Caco-2 (cell line): ENCODE data around the gene UBE2I. TPM values are rescaled to one million over a fixed set of nuclear protein-coding genes. Genes with fewer than 3 reads are reported as not detected.
A peak's percentile ranks its signal among the peaks of the same experiment; 100 is the strongest.

Source experiments
- BruUV-seq: library from RNA; stranded (reverse); fragments of 400-500 nt; replicated peaks from 2 replicates; lab custom pipeline; 2021; lab: Mats Ljungman, UMichigan
- CTCF ChIA-PET: fragments of 300-600 bp; sonication (Branson Sonifier 250); formaldehyde crosslinking; loops from one replicate; lab custom pipeline; 2022; ENCODE audit warnings: antibody characterized with exemption; lab: Charles Lee
- POLR2A ChIA-PET: fragments of 300-600 bp; sonication (Branson Sonifier 250); formaldehyde crosslinking; loops from one replicate; lab custom pipeline; 2022; ENCODE audit warnings: antibody characterized with exemption; lab: Charles Lee
- DNase-seq, 2 experiments: peaks; one replicate each; pipeline versions ENCODE4 v3.0.0 to v3.0.0-alpha.2; 2020 to 2022
- H3K27me3 ChIP-seq: replicated peaks from 2 replicates; pipeline ENCODE4 v1.6.0; 2011; ENCODE audit warnings: low read length; ENCODE audit not compliant: control insufficient read depth, insufficient read depth
- H3K36me3 ChIP-seq: 2 replicates; pipeline ENCODE4 v1.5.1; 2011; ENCODE audit warnings: low read length; ENCODE audit not compliant: control insufficient read depth, insufficient read depth
- H3K4me1 ChIP-seq: fragments of 250-450 bp; sonication (Bioruptor Pico); 2 replicates; pipeline ENCODE4 v1.5.1; 2020; ENCODE audit warnings: mild to moderate bottlenecking
- H3K4me3 ChIP-seq: 2 replicates; pipeline ENCODE4 v1.5.1; 2011; ENCODE audit warnings: low read depth, mild to moderate bottlenecking, control low read depth, low read length
- H3K9me3 ChIP-seq: fragments of 250-450 bp; sonication (Bioruptor Pico); 2 replicates; pipeline ENCODE4 v1.5.1; 2020; ENCODE audit warnings: mild to moderate bottlenecking, moderate library complexity
- H3K27ac Mint-ChIP-seq: one replicate; pipeline ENCODE4 v1.8.0; 2022; ENCODE audit warnings: mixed read lengths; ENCODE audit not compliant: unreplicated experiment
- H3K27me3 Mint-ChIP-seq: one replicate; pipeline ENCODE4 v1.8.0; 2022; ENCODE audit warnings: mixed read lengths; ENCODE audit not compliant: insufficient read depth, unreplicated experiment
- H3K36me3 Mint-ChIP-seq: one replicate; pipeline ENCODE4 v1.8.0; 2022; ENCODE audit warnings: mild to moderate bottlenecking, mixed read lengths; ENCODE audit not compliant: insufficient read depth, unreplicated experiment
- H3K4me1 Mint-ChIP-seq: one replicate; pipeline ENCODE4 v1.8.0; 2022; ENCODE audit warnings: low read depth, mixed read lengths; ENCODE audit not compliant: unreplicated experiment
- H3K4me3 Mint-ChIP-seq: one replicate; pipeline ENCODE4 v1.8.0; 2022; ENCODE audit warnings: mild to moderate bottlenecking, moderate library complexity, mixed read lengths; ENCODE audit not compliant: unreplicated experiment
- H3K9me3 Mint-ChIP-seq: one replicate; pipeline ENCODE4 v1.8.0; 2022; ENCODE audit warnings: mixed read lengths; ENCODE audit not compliant: unreplicated experiment
- intact Hi-C: fragments of 100-400 bp; cut with micrococcal nuclease; formaldehyde crosslinking; loops from one replicate; pipeline ENCODE4 v1.10.0; 2022; ENCODE audit not compliant: unreplicated experiment
- total RNA-seq: library from RNA; stranded (reverse); gene quantifications from 2 replicates; pipeline ENCODE4 v1.2.3, GENCODE V29; 2022
- TF ChIP-seq, protein P1 (sequence below), 2 experiments: fragments of 200-600 bp in 1 of 2; IDR thresholded peaks; 1 replicate in 1 of 2; 2 replicates in 1 of 2; pipeline versions ENCODE4 v1.5.1 to v1.8.0; 2011 to 2022; ENCODE audit warnings: antibody characterized with exemption in 1 of 2, control low read depth in 1 of 2, inconsistent platforms in 1 of 2, low read depth in 1 of 2, low read length in 1 of 2, mild to moderate bottlenecking in 1 of 2, moderate library complexity in 1 of 2; ENCODE audit not compliant: insufficient read depth in 1 of 2, severe bottlenecking in 1 of 2, unreplicated experiment in 1 of 2

UBE2I gene
- total RNA-seq, 1 experiment from 2014 or later = 178 TPM

DNA sequence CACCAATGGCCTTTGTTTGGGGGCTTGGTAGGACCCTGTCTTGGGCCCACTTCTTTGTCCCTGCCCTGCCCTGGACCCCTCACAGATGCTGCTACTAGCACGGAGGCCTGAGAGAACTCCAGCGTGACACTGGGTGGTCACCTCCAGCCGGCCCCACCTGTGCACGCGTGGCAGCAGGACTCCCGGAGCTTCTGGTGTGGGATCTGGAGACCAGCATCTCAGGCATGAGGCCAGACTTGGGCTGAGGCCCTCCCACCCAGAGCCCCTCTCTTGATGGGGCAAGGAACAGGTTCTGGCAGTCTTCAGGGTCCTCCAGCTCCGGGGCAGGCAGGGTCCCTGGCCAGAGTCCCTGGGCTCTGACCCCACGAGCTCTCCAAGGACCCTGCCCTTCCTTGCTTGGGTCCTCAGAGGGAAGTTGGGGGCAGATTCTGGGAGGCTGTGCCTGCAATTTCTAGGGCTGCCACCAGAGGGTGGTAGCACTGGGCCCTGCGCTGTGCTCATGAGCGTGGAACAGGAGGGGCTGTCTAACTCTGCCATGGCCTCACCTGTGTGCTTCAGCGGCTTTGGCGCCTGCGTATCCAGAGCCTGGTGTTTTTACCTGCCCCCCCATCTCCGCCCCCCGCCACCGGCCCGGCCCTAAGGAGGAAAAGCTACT lies 21.0 kb downstream of the UBE2I start:
- Mint-ChIP-seq H3K4me1 (no peaks in the 10 kb centered on the region), H3K9me3 (no peaks in the 10 kb centered on the region), H3K27ac (no peak overlapping the region), H3K27me3 (no peaks in the 10 kb centered on the region), H3K4me3 (no peak overlapping the region), H3K36me3 (no peaks in the 10 kb centered on the region)
- ChIA-PET POLR2A (no interaction called here), CTCF (interaction anchor here (0.6 kb wide), 2 partner anchors 100 to 601 kb away, joined by 4 to 5 read pairs; no protein-coding TSS in a partner anchor)
- Histone ChIP-seq H3K4me1 (peaks cover 4% of the 10 kb centered on the region; the same call in 1 of the 2 replicates), H3K4me3 (no peak overlapping the region), H3K9me3 (no peaks in the 10 kb centered on the region), H3K27me3 (no peaks in the 10 kb centered on the region; the same call in 1 of the 2 replicates), H3K36me3 (no peaks in the 10 kb centered on the region)
- BruUV-seq = no TSS peak
- DNase-seq = no peak
- intact Hi-C loops = no loop called here
- TF ChIP-seq, protein P1, sequence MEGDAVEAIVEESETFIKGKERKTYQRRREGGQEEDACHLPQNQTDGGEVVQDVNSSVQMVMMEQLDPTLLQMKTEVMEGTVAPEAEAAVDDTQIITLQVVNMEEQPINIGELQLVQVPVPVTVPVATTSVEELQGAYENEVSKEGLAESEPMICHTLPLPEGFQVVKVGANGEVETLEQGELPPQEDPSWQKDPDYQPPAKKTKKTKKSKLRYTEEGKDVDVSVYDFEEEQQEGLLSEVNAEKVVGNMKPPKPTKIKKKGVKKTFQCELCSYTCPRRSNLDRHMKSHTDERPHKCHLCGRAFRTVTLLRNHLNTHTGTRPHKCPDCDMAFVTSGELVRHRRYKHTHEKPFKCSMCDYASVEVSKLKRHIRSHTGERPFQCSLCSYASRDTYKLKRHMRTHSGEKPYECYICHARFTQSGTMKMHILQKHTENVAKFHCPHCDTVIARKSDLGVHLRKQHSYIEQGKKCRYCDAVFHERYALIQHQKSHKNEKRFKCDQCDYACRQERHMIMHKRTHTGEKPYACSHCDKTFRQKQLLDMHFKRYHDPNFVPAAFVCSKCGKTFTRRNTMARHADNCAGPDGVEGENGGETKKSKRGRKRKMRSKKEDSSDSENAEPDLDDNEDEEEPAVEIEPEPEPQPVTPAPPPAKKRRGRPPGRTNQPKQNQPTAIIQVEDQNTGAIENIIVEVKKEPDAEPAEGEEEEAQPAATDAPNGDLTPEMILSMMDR (IDR thresholded peaks at IDR 0.05; ENCODE audit: insufficient read depth in 1 of 2, low read depth in 1 of 2, low read length in 1 of 2, severe bottlenecking in 1 of 2, unreplicated experiment in 1 of 2) = peak; percentile 44 to 57

GRCh38 chr16:1330931-1331711 lies 21.7 kb downstream of the UBE2I start:
- DNase-seq = no peak
- Mint-ChIP-seq H3K27ac (peak overlapping the region; percentile 19), H3K27me3 (no peaks in the 10 kb centered on the region), H3K4me1 (no peaks in the 10 kb centered on the region), H3K9me3 (no peaks in the 10 kb centered on the region), H3K4me3 (no peak overlapping the region), H3K36me3 (no peaks in the 10 kb centered on the region)
- intact Hi-C loops = no loop called here
- Histone ChIP-seq H3K27me3 (no peaks in the 10 kb centered on the region; the same call in 1 of the 2 replicates), H3K36me3 (no peaks in the 10 kb centered on the region), H3K4me1 (peaks cover 4% of the 10 kb centered on the region; the same call in 1 of the 2 replicates), H3K4me3 (no peak overlapping the region), H3K9me3 (no peaks in the 10 kb centered on the region)
- no TSS peak for BruUV-seq
- ChIA-PET CTCF (interaction anchor here (0.6 kb wide), 1 partner anchor 99 kb away, joined by 5 read pairs; no protein-coding TSS in a partner anchor), POLR2A (no interaction called here)
- TF ChIP-seq, protein P1 (IDR thresholded peaks at IDR 0.05; ENCODE audit: insufficient read depth in 1 of 2, low read depth in 1 of 2, low read length in 1 of 2, severe bottlenecking in 1 of 2, unreplicated experiment in 1 of 2) = no peak
